SH-SY5Y (cell line): ENCODE measurements around the gene NPEPL1.

Experiments used
- GATA2 ChIP-seq: IDR thresholded peaks from 2 replicates; pipeline ENCODE4 v1.6.1; 2011; ENCODE audit warnings: mild to moderate bottlenecking, low read depth, low read length
- GATA3 ChIP-seq: IDR thresholded peaks from 2 replicates; pipeline ENCODE4 v1.6.1; 2011; ENCODE audit warnings: low read depth, mild to moderate bottlenecking, low read length, moderate library complexity

NPEPL1 gene

GRCh38 chr20:58652606-58653294 lies 39.9 kb upstream of the NPEPL1 start:
- TF ChIP-seq GATA2 (no peak), GATA3 (no peak)

DNA sequence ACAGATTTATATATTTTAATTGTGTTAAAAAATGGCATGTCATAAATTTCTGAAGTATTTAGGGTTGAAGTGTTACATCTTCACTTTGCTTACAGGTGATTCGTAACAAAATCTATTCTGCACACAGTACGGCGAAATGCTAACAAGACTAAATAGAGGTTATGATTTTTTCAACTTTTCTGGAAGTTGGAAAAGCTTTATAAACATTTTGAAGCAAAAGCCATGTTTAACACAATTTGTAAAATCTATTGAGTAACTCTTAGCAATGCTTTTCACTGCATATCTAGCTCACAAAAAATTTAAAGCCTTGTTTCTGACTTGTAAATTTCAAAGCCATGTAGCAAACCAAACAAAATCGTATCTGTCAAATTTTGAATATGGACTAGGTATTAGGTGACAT lies 38.3 kb upstream of the NPEPL1 start:
- TF ChIP-seq GATA3: no peak
- no peak for TF ChIP-seq GATA2

- TF ChIP-seq GATA2 (no peak), GATA3 (no peak)
These were observed 37.1 kb upstream of the NPEPL1 start for GRCh38 chr20:58655328-58656107.

DNA sequence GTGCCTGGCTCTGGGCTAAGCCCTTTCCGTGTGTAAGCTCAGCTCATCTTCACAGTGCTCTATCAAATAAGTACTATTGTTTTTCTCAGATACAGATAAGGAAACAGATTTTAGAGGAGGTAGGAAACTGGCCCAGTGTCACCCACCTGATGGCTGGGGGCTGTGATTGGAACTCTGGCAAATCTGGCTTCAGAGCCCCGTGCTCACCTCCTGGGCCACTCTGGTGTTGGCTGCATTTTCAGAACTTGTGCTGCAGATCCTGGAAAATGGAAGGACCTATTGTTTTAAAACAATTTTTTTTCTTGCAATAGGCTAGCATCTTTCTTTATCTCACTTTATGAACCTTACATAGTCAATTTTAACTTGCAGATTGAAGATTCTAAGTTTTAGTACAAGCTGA lies 35.8 kb upstream of the NPEPL1 start:
- no peak for TF ChIP-seq GATA2
- TF ChIP-seq GATA3: no peak

DNA sequence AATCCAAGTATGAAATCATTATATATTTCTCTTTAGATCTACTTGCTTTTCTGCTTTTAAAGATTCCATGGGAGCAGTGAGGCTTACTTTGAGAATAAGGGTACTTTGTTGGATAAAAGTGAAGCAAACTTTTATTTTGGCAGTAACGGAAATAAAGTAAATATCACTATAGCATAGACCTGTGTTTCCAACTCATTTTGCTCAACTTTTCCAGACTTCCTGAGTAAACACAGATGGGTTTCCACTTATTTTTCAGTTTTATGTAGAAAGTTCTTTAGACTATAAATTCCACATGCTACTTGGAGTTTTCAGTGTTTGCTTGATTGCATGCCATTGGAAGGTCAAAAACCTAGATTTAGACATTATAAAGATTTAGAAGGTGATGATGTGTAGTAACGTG lies 35.3 kb upstream of the NPEPL1 start:
- TF ChIP-seq GATA3: no peak
- no peak for TF ChIP-seq GATA2

DNA sequence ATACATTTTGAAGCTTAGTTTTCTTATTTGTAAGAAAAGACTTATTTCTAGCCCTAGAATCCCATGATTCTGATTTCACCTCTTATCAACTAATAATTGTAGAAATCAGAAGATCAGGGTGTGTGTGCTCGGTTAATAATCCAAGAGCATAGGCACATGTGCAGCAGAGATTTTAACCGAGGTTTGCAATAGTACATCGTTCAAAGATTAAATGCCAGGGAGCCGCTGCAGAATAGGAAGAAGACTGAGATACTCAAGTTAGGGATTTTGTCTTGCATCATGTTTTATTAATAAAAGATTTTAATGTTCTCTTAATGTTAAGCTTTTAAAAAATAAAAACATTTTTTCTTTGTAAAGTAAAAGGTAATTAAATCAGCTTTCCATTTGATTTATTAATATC lies 34.6 kb upstream of the NPEPL1 start:
- TF ChIP-seq GATA2: no peak
- TF ChIP-seq GATA3: no peak

GRCh38 chr20:58658760-58659159 lies 33.8 kb upstream of the NPEPL1 start:
- TF ChIP-seq GATA3: no peak
- TF ChIP-seq GATA2: no peak

DNA sequence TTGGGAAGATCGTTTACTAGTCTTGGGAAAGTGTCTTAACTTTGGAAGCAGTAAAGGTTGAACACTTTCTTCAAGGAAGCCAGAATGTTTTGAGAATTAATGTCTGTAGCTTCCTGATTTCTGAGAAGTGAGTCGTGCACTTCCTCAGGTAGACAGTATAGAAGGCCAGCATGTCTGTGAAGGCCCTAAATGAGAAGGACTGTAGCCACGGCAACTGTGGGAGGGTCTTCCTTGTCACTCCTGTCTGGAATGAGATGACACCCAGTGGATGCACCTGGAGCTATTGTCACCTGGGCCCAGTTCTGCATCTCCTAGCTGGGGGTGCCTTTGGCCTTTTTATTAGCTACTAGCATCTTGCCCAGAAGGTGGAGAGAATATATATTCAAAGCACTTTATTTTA lies 32.8 kb upstream of the NPEPL1 start:
- no peak for TF ChIP-seq GATA2
- TF ChIP-seq GATA3: no peak

DNA sequence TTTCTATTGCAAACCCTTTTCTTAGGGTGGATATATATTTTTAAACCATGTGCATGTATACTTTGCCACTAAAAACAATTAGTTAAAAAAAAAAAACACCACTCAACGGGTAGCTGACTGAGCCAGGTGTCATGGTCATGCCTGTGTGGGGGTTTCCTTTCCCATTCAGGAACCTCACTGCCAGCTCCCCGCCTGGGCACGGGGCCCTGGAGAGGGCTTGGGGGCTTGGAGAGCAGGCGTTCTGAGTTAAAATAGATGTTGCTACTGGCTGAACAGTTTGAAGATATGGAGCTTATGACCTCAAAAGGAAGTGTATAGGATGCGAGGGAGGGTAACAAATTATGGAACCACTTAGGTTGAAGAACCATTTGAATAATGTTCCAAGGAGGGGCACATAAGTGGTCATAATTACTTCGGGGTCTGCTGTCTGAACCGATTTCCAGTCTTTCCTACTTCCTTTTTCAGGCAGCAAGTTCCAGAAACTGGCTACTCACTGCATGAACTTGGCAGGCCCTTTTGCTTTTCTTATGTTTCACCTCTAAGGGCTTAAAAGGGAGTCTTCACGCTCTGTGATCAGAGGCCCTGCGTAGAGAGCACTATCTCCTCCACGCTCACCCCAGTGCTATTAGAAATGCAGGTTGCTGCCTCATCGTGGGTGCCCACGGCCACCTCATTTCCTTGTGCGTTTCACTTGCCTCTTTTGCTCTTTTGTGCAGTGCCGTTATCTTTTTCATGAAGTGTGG lies 31.6 kb upstream of the NPEPL1 start:
- TF ChIP-seq GATA2: no peak

- TF ChIP-seq GATA3 (no peak), GATA2 (no peak)
These were observed 30.8 kb upstream of the NPEPL1 start for GRCh38 chr20:58661598-58662473.

DNA sequence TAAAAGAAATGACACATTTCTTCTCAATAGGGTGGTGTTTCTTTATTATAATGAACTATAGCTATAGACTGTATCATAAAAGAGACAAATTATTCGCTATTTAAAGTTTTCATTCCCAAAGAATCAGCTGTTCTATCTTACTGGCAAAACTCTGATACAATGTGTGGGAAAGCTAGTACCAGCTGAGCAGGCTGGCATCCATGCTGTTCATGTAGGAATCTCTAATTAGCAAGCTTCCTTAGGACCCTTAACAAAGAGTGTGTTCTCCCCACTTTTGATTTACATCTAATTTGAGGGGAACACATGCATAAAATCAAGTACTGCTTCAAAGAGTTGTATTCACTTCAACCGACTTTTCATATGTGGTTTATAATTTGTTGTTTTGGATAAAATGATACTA lies 28.3 kb upstream of the NPEPL1 start:
- no peak for TF ChIP-seq GATA2
- TF ChIP-seq GATA3: no peak

- TF ChIP-seq GATA2 (no peak), GATA3 (no peak)
These were observed 27.7 kb upstream of the NPEPL1 start for GRCh38 chr20:58664883-58665282.

- TF ChIP-seq GATA2 (0 out of 2 replicates have a peak, but pooled peaks have one; percentile 13), GATA3 (no peak)
These were observed 27.0 kb upstream of the NPEPL1 start for GRCh38 chr20:58665606-58666005.

DNA sequence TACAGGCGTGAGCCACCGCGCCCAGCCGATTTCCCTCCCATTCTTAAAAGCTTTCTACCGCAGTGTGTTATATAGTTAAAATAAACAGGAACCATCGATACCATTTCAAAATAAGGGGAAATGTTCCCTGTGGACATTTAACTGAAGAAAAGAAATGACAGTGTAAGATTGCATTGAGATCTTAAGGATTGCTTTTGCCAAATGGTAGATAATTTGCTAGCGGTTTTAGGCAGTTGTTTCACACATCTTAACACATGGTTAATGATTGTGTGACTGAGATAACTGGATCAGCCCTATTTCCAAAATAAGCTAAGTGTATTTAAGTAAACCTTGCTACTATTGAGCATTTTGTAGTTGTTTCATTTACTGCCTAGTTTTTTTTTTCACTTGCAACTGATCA lies 25.9 kb upstream of the NPEPL1 start:
- TF ChIP-seq GATA2: no peak
- TF ChIP-seq GATA3: no peak
